Measurements from ENCODE around the gene MFAP2.

DNA sequence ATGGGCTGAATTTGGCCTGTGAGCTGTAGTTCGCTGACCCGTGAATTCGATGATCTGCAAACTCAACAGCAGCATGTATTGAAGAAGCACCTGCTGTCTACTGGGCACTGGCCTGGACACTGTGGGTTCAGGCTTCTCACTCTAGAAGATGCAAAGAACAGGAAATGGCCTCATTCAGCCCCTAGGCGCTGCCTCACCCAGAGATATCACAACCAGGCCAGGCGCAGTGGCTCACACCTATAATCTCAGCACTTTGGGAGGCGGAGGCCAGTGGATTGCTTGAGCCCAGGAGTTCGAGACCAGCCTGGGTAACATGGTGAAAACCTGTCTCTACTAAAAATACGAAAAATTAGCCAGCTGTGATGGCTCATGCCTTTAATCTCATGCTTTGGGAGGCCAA is 23.6 kb downstream of the MFAP2 start:
- no peak for TF ChIP-seq POLR2AphosphoS5 (IDR thresholded peaks at IDR 0.05)
- TF ChIP-seq POLR2A (IDR thresholded peaks at IDR 0.05; ENCODE audit: low read depth) = no peak
